Measurements from ENCODE around the gene CEBPG.
A peak's percentile ranks its signal among the peaks of the same experiment; 100 is the strongest.

The CEBPG gene

DNA sequence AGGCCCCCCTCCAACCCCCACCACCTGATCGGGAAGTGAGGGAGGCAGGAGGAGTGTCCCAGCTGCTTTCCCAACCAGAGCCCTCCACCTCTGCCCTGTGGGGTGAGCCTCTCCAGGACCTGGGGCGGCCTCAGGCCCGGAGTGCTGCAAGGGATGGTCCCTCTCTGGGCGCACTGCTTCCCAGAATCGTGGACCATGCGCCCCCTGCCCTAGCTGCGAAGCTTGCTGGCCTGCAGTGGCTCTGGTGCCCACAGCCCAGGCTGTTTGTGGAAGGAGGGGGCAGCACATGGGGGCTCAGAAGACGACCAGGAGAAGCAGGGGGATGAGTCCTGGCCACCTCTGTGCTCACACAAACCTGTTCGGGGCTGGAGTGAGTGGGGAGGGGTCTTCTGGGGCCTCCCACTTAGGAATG lies 33.6 kb downstream of the CEBPG start:
- no peak for DNase-seq (ENCODE audit: low spot score)

DNA sequence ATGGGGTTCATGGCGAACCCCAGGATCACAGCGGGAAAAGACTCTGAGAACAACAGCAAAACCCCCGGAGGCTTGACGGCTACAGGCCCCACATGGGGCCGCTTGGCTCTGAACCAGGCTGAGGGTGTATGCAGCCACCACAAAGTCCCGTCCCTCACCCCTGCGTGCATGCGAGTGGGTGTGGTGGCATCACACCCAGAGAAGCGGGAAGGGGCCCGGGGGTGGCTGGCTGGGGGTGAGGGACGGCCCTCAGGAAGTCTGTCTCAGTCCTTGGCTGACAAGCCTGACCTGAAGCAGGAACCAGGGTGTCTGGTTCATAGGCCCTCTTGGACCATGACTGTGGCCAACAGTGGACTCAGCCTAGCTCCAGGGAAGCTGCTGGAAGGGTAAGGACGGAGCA lies 34.2 kb downstream of the CEBPG start:
- DNase-seq (ENCODE audit: low spot score) = no peak

DNA sequence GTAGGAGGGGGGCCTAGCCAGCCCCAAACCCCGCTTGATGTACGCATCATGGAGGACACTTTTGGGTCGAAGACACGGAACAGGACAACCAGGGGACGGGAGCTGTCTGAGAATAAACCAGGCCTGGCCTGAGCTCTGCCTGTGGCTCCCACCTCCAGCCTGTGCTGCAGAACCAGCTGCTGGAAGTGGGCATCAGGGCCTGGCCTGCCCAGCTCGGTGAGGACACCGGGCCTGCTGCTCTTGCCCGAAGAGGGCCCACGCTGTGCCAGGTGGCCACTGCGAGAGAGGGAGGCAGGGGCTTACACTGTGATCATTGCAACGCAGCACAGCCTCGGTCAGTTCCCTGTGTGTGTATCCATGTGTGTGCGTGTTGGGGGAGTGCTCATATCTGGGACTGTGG lies 34.6 kb downstream of the CEBPG start:
- DNase-seq (ENCODE audit: low spot score) = no peak

DNA sequence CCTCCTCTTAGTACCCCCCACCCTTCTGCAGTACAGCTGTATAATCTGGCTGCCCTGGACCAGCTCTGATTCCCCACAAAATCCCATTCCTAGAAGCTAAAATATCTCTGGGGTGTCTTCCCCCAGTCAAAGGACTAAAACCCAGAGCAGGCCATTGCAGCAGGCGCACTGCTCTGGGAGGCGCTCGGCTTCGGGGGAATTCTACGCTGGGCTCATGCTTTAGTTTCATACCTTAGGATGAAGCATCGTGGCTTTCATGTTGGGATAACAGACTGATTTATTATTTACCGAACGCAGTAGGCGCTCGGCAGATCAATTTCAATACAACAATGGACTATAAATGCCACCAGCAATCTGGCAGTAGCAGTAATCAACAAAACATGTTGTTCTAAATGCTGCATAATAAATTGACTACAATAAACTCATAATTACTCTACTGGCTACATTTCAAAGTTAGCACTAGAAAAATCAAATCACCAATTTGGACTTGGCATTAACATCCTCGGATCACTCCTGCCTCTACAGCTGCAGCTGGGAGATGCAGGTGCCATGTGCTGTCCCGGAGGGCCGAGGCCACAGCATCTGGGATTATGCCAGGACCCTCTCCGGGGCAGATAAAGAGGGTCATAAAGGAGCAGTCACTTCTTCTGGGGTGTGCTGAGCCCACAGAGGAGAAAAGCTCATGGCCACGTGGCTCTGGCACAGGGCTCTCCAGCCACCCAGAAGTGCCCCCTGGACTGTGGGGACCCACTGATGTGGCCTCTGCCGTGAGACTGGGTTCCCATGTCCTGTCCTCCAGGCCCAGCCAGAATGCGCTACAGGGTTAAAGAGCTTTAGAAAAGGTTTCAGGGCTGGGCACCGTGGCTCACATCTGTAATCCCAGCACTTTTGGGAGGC lies 35.3 kb downstream of the CEBPG start:
- DNase-seq (ENCODE audit: low spot score) = no peak

DNA sequence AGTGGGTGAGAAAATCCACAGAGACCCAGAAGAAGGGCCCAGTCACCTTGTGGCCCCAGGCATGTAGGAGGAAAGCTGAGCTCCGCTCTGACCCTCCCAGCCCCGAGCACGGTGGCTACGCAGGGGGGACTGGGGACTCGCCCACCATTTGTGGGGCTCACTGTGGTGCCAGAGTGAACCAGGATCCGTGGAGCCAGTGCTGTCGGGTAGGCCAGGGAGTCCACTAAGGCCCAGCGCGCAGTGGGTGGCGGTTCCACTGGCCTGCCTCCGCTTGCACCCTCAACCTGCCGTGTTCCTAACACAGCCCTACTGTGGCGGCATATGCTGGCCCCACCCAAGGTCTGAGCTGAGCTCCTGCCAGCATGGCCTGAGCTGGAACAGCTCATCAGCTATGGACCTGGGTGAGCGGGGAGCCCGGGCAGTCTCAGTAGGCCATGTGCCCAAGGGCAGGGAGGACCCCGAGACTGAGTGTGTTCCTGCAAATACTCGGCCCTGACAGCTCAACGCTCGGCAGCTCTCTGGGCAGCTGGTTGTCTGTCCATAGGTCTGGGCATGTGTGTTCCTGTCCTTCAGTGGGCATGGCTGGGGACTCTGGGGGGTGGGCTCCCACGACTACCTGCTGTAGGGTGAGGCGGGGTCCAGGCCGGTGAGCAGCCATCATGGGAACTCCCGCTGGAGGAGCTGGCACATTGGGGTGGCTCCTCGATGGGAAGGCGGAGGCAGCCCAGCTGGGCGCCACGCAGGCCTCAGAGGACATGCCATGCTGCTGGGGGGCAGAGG lies 36.6 kb downstream of the CEBPG start:
- DNase-seq (ENCODE audit: low spot score) = no peak

DNA sequence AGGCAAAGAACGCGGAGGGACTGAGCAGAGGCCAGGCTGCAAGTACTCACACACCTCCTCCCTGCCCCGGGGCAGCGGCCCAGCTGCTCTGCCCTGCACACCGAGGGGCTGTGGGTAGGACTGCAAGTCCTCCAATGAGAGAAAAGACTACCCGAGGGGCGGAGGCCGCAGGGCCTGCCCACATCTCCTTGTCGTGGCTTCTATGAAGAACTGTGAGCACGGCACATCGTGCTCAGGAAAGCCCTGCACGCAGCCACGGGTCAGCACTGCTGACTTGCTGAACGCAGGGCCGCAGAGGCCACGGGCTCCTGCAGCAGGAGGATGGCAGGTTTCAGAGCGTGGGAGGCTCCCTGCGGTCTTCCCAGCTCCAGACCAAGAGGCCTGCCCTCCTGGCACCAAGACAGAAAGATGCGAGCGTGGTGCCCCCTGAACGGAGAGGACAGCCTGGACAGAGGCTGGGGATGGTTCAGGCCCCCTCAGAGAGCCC lies 37.4 kb downstream of the CEBPG start:
- no peak for DNase-seq (ENCODE audit: low spot score)

DNA sequence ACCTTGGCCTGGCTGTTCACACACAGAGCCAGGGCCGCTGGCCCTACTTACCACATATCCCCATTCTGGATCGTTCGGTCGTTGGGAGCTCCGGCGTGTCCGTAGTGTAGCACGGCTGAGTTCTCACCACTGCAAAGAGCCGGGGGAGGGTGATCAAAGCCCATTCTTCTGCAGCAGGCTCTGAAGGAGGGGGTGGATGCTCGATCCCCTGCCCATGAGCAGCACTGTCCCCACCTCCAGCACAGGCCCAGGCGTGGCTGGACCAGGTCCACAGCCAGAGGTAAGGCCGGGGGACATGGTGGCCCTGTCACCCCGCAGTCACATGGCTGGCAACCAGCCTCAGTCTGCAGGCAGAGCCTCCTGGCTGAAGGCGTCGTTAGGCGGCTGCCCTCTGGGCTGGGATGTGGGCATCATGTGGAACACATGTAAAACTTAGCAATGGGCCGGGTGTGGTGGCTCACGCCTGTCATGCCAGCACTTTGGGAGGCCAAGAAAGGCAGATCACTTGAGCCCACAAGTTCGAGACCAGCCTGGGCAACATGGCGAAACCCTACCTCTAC lies 38.2 kb downstream of the CEBPG start:
- no peak for DNase-seq (ENCODE audit: low spot score)

DNA sequence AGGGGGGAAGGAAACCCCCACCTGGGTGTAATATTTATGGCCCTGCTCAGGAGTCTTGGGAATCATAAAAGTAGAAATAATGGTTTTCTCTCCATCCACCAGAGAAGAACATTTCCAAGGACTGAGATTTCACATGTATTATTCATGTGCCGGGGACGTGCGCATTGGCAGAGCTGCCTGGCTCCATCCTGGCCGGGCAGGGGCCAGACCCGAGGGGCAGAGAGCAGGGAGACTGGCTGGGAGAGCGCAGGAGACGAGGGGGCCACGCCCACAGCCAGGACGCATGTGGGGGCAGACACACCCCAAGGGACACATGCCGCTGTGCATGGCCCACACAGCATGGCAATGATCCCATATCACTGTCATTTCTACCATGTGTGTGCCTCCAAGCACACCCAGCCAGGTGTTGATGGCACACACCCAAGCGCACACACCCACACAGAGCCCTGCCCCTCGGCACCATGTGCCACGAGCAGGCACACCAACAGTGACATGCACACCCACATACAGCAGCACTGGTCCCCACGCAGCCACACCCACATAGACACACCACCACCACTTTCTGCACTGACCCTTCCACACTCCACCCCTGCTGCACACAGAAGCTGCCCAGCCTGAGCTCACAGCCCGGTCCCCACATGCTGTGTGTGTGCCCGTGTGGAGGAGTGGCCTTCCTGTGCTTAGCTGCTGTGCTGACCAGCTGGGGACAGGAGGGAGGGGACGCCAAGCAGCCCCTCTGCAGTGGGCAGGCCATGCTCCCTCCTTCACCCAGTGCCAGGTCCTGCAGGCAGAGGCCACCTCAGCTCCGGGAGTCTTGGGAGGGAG lies 39.3 kb downstream of the CEBPG start:
- DNase-seq (ENCODE audit: low spot score) = no peak

DNA sequence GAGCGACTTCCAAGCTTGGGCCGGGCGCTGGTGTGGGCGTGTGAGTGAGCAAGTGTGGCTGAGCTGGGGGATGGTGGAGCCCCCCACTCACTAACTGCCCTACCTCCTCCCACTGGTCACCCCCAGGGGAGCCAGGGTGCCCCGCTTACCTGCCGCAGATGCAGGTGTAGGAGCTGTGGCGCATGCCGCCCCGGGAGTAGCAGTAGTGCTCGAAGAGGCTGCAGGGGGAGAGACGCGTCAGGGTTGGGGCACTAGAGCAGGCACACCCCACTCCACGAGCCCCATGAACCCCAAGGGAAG lies 39.9 kb downstream of the CEBPG start:
- DNase-seq (ENCODE audit: low spot score) = no peak

DNA sequence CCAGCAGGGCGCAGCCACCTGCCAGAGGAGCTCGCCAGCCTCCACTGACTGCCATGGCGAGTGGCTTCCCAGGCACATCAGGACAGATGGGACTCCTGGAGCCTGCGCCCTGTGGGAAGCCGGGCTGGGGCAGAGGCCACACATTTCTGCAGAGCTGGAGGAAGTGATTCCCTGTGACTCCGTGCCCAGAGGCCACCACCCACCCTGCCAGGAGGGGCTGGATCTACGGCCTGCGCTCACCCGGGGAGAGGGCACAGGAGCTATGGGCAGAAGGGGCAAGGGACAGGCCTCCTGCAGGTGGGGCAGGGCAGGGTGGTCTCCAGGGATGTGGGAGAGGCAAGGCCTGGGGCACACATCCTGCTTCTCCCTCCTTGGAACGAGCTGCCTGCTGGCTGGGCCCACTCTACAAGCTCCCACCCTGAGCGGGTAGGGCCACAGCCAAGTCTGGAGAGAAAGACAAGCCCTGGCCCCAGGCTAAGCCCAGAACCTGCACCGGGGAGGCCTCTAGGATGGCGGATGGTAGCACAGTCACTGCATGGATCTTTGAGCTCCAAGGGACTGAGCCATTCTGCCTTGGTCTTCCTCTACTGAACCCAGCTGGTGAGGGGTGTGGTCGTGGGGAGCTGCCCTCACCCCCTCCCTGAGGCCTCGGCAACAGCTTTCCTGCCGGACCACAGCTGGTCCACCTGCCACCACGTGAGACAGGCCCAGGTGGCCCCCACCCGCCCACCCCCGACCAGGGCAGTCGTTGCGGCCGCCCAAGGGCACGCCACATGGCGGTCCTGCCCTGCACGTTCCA lies 40.6 kb downstream of the CEBPG start:
- DNase-seq (ENCODE audit: low spot score) = no peak

DNA sequence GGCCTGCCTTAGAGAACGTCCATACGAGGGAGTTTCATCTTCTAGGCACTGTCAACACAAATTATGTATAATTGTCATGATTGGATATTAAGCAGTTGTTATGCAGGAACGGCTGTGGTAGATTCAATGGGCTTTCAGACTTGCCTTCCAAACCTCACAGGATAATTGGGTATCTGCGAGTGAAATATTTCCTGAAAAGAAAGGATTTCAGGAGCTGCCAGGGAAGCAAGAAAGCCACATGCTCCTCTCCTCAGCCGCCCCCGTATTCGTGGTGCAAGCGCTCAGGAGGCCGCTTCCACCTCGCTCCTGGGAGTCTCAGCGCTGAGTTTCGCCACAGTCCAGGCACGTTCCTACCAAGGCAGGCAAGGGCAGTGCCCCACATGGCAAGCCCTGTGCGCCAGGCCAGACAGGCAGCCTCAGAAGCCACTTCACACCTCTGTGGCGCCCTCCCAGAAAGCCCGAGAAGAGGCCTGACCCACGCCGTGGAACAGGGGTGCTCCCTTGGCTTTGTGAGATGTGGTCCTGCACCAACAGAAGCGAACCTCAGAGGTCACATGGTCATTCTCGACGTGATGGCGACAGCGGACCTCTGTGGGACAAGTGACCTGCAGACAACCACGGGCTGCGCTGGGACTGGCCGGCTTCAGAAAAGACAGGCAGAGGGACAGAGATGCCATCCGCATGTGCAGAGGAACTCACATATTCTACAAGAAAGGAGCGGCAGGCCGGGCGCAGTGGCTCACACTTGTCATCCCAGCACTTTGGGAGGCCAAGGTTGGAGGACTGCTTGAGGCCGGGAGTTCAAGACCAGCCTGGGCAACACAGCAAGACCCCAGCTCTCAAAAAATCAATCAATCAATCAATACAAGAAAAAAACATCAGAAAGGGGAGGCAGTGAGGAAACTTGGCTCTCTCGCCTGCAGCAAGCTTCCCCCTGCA lies 41.4 kb downstream of the CEBPG start:
- no peak for DNase-seq (ENCODE audit: low spot score)

DNA sequence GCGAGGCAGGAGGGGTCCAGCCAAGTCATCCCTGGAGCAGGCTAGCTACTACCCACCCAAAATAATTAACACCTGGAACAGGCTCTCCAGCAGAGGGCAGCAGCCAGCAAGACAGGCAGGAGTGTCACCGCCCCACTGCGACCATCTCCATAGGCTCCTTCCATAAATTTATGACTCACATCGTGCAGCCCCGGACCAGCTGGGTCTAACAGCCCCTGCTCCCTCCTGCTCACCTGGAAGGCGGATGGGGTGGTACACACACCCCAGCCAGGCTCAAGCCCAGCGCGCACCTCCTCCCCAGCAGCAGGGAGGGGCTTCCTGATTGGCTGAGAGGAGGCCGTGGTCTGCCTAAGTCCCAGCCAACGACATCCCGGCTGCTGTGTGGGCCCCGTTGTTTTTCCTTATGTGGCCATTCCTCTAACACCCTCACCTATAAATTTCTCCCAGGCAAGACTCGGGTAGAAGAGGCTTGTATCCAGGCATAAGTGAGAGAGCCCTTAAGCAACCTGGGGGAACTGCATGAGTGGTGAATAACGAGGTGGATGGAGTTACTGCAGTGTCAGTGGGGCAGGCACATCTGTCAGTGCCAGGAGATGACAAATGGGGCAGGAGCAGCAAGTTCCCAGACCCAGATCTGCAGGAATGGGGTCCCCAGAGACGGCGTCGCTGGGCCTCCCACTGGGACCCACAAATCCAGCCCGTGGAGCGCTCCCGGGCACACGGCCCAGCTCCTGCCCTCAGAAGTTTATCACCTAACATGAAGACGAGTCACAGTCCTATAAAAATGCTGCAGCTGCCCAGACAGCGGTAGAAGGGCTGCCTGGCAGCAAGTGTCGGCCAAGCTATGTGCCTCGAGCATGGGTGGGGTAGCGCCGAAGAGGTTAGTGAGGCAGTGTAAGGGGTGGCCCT lies 43.1 kb downstream of the CEBPG start:
- peak; percentile 66 for DNase-seq (ENCODE audit: low spot score)

DNA sequence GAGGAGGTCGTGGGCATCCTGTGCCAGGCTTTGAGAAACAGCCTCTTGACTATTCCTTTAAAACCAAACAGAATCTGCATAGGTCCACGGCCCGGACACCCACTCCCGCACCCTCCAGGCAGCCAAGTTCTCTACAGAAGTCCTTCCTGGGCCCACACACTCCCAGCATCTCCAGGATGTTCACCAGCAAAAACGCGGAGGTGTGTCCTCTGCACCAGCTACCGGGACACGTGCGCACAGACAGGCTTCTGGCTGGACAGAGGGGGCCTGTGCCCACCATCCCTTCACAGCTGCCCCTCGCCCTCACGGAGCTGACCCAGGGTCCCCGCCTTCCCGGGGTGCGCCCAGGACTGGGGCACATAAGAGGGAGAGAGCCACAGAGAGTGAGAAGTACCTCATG lies 44.2 kb downstream of the CEBPG start:
- DNase-seq (ENCODE audit: low spot score) = no peak

DNA sequence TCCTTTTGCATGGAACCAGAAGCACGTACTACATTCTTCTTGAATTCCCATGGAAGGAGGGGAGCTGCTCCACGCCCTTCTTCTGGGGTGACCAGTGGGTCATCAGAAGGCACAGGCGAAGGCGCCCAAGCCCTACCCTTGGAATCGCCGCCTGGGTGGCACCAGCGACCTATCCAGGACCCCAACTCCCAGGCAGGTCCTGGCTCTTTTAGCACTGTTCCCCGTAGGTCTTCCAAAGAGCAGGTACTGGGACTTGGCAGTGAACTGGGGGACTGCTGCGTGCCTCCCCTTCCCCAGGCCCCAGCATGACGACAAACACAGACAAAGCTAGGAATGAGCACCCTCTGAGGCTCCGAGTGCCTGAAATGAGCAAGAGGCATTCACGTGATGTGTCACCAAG lies 45.0 kb downstream of the CEBPG start:
- DNase-seq (ENCODE audit: low spot score) = no peak

DNA sequence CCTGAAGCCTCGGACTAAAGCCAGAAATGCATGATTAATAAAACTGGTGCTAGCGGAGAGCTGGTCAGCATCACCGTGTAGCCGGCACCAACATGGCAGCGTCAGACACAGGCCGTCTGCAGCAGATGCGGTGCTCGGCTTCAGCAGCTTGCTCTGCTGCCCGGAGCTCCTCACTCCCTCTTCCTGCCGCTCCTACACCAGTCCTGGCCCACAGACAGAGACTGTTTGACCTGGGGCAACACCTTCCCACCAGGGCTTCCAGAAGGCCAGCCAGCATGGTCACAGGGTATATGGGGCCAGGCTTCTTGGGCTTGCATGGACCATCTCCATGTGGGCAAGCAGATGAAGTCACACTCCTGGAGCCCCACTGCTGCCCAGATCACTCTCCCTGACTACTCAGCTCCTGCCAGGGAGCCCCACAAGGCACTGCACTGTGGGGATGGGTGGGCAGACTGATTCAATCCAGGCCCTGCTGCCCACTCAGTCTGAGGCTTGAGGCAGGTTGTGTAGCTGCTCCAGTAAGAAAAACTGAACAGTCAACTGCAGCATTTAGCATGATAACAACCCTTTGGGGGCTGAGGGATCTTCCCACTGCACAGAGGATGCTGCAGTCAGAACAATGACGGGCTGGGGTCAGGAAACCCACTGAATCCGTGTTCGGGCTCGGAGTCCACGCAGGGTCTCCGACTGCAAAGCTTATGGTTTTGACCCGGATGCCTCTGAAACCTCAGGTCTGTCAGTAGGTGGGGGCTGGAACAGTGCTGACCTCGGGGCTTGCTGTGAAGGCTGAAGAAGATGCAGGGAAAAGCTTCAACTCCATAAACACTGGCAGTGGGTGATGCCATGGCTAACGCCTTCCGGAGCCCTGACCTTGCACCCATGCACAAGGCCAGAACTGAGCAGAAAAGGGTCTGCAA lies 45.6 kb downstream of the CEBPG start:
- no peak for DNase-seq (ENCODE audit: low spot score)

DNA sequence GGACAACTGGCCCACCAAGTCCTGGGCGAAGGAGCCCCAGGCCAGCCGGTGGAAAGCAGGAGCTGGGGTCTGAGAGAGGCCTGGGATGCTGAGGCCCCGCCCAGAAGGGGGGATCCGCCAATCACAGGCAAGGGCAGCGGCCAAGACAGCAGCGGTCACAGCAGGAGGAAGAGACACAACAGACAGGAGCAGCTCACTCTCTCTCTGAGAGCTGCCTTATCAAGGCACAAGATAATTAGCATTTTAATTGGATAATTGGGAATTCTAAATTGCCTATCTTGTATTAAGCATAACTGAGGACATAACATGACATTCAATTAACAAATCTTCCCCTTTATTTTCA lies 46.2 kb downstream of the CEBPG start:
- no peak for DNase-seq (ENCODE audit: low spot score)

DNA sequence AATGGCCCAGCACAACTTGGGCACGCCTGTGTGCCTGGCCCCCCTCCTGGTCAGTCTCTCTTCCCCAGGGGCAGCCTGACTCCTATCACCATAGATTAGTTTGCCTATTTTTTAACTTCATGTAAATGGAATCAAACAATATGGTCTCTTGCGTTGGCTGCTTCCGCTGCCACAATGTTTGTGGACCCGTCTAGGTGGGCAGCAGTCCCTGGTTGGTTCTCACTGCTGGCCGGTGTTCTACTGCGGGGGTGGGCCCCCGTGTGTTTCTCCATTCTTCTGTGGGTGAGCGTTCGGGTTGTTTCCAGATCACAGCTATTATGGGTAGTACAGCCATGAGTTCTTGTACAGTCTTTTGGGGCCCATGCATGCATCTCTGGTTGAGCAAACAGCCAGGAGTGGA lies 47.3 kb downstream of the CEBPG start:
- DNase-seq (ENCODE audit: low spot score) = no peak

DNA sequence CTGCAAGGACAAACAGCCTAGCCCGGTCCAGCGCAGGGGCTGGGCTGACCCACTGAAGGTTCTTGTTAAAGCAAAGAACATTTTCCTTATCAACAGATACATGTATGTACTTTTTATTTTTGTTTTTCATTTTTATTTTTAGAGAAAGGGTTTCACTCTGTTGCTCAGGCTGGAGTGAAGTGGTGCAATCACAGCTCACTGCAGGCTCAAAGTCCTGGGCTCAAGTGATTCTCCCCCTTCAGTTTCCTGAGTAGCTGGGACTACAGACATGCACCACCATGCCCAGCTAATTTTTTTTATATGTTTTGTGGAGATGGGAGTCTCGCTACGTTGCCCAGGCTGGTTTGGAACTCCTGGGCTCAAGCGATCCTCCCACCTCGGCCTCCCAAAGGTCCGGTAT lies 47.9 kb downstream of the CEBPG start:
- no peak for DNase-seq (ENCODE audit: low spot score)
